HepG2 (cell line): Measurements from ENCODE around the gene ACTR3. TPM values are rescaled to one million over a fixed set of nuclear protein-coding genes. Genes with fewer than 3 reads are reported as not detected.

Source experiments
- ARID5B ChIP-seq: IDR thresholded peaks from 2 replicates; pipeline ENCODE4 v1.4.0; 2020; ENCODE audit warnings: mild to moderate bottlenecking, missing genetic modification reagents
- ELK4 ChIP-seq: sonication (generic); formaldehyde crosslinking; IDR thresholded peaks from 2 replicates; pipeline ENCODE4 v1.9.0; 2021; ENCODE audit warnings: missing genetic modification reagents, borderline replicate concordance
- GATAD2A ChIP-seq: IDR thresholded peaks from 2 replicates; pipeline ENCODE4 v1.6.1; 2016
- HIVEP1 ChIP-seq: sonication (generic); formaldehyde crosslinking; IDR thresholded peaks from 2 replicates; pipeline ENCODE4 v1.4.0; 2020; ENCODE audit warnings: mild to moderate bottlenecking, missing genetic modification reagents
- HOXA3 ChIP-seq: sonication (generic); formaldehyde crosslinking; IDR thresholded peaks from 2 replicates; pipeline ENCODE4 v1.5.0; 2020; ENCODE audit warnings: missing genetic modification reagents
- IRX3 ChIP-seq: sonication (generic); formaldehyde crosslinking; IDR thresholded peaks from 2 replicates; pipeline ENCODE4 v1.8.1; 2023; ENCODE audit warnings: mild to moderate bottlenecking, low read depth, missing genetic modification reagents, borderline replicate concordance
- KLF6 ChIP-seq: IDR thresholded peaks from 2 replicates; pipeline ENCODE4 v1.8.0; 2016; ENCODE audit warnings: missing biosample characterization, missing genetic modification reagents
- SALL1 ChIP-seq: sonication (generic); formaldehyde crosslinking; IDR thresholded peaks from 2 replicates; pipeline ENCODE4 v1.8.0; 2022; ENCODE audit warnings: mild to moderate bottlenecking, missing genetic modification reagents
- TRIM24 ChIP-seq: sonication (generic); formaldehyde crosslinking; IDR thresholded peaks from 2 replicates; pipeline ENCODE4 v1.8.0; 2022; ENCODE audit warnings: mild to moderate bottlenecking, missing genetic modification reagents
- XBP1 ChIP-seq: sonication (generic); formaldehyde crosslinking; IDR thresholded peaks from 2 replicates; pipeline ENCODE4 v1.5.0; 2020; ENCODE audit warnings: missing genetic modification reagents
- ZFY ChIP-seq: sonication (generic); formaldehyde crosslinking; IDR thresholded peaks from 2 replicates; pipeline ENCODE4 v1.4.0; 2020; ENCODE audit warnings: missing genetic modification reagents
- ZNF160 ChIP-seq: sonication (generic); formaldehyde crosslinking; IDR thresholded peaks from 2 replicates; pipeline ENCODE4 v1.8.0; 2022; ENCODE audit warnings: mild to moderate bottlenecking, inconsistent platforms, missing genetic modification reagents
- ZNF251 ChIP-seq: sonication (generic); formaldehyde crosslinking; IDR thresholded peaks from 2 replicates; pipeline ENCODE4 v1.9.0; 2021; ENCODE audit warnings: mild to moderate bottlenecking, missing genetic modification reagents
- ZNF253 ChIP-seq: sonication (generic); formaldehyde crosslinking; IDR thresholded peaks from 2 replicates; pipeline ENCODE4 v1.8.0; 2022; ENCODE audit warnings: mild to moderate bottlenecking, missing genetic modification reagents, borderline replicate concordance
- ZNF260 ChIP-seq: sonication (generic); formaldehyde crosslinking; IDR thresholded peaks from 2 replicates; pipeline ENCODE4 v1.4.0; 2020; ENCODE audit warnings: missing genetic modification reagents, low read depth, mild to moderate bottlenecking, borderline replicate concordance
- ZNF615 ChIP-seq: sonication (generic); formaldehyde crosslinking; IDR thresholded peaks from 2 replicates; pipeline ENCODE4 v1.5.0; 2020; ENCODE audit warnings: mild to moderate bottlenecking, missing genetic modification reagents, borderline replicate concordance
- ZNF772 ChIP-seq: sonication (generic); formaldehyde crosslinking; IDR thresholded peaks from 2 replicates; pipeline ENCODE4 v1.5.0; 2020; ENCODE audit warnings: mild to moderate bottlenecking, missing genetic modification reagents
- ZUFSP ChIP-seq: sonication (generic); formaldehyde crosslinking; IDR thresholded peaks from 2 replicates; pipeline ENCODE4 v1.9.0; 2021; ENCODE audit warnings: missing genetic modification reagents, mild to moderate bottlenecking, borderline replicate concordance
- polyA plus RNA-seq, 8 experiments: library from polyadenylated mRNA; depleted of rRNA in 3 of 8; stranded (reverse) in 7 of 8; unstranded in 1 of 8; fragments of >200 nt; fragmentation: Illumina TruSeq in 4 of 8; extraction: Trizol in 4 of 8; gene quantifications; 2 replicates each; pipeline versions ENCODE4 v1.2.1 to v1.2.3, GENCODE V29; 2011 to 2016; ENCODE audit warnings: low read depth in 4 of 8, missing spikeins in 1 of 8, mixed read lengths in 1 of 8; ENCODE audit not compliant: insufficient read depth in 1 of 8
- total RNA-seq, 5 experiments: library from RNA; depleted of rRNA; stranded (reverse); fragments of >200 nt; fragmentation: Illumina TruSeq; extraction: Trizol; gene quantifications; 2 replicates each; pipeline ENCODE4 v1.2.3, GENCODE V29; 2016; ENCODE audit warnings: low read depth in 1 of 5
- TF ChIP-seq, protein P1 (sequence below): sonication (generic); formaldehyde crosslinking; IDR thresholded peaks from 2 replicates; pipeline ENCODE4 v1.4.0; 2020; ENCODE audit warnings: missing genetic modification reagents
- TF ChIP-seq, protein P2 (sequence below): sonication (generic); formaldehyde crosslinking; IDR thresholded peaks from 2 replicates; pipeline ENCODE4 v1.8.0; 2023; ENCODE audit warnings: mild to moderate bottlenecking, missing genetic modification reagents
- TF ChIP-seq, protein P3 (sequence below): sonication (generic); formaldehyde crosslinking; IDR thresholded peaks from 2 replicates; pipeline ENCODE4 v1.5.0; 2020; ENCODE audit warnings: missing genetic modification reagents

The ACTR3 gene
- total and polyA plus RNA-seq, 2 of the 13 experiments (the other 11 are each of a cell fraction or from before 2014, with no cell fraction given): 123 to 225 TPM

DNA sequence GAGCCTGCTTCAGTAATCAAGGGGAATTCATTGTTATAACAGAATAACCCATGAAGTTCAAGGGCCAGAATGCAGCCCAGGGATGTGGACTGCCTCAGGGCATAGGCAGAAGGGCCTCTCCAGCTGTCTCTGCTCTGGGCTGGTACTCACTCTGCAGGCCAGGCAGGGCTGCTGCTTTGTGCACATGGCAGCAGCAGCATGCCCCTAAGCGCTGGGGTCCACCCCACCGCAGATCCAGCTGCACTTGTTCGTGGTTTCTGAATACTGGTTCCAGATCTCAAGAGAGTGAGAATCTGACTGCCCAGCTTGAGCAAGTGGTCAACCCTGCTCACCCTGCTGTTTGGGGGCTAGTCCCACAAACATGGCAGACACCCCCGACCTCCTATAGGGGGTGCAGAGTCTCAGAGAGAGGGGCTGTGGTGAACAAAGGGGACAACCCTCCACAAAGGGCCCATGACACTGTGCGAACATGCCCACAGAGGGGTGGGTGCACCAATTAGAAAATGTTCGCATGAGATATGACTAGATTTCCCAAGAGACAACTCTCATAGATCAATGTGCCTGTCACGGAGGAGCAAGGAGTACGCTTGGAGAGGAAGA is 87.3 kb downstream of the ACTR3 start (continued):
- TF ChIP-seq ARID5B (CRISPR knock-in tag) (no peak), KLF6 (CRISPR knock-in tag) (no peak; the same call in 1 of the 2 replicates), ZNF253 (CRISPR knock-in tag) (no peak), ZNF160 (no peak), IRX3 (CRISPR knock-in tag) (no peak), ZFY (CRISPR knock-in tag) (peak; percentile 21; the same call in 1 of the 2 replicates), ZNF260 (CRISPR knock-in tag) (no peak), XBP1 (CRISPR knock-in tag) (no peak), ZNF772 (CRISPR knock-in tag) (no peak; the same call in 1 of the 2 replicates), HOXA3 (CRISPR knock-in tag) (no peak), ZNF615 (CRISPR knock-in tag) (no peak), TRIM24 (no peak), SALL1 (CRISPR knock-in tag) (peak; percentile 70; the same call in 1 of the 2 replicates), HIVEP1 (CRISPR knock-in tag) (no peak), ELK4 (CRISPR knock-in tag) (no peak), ZUFSP (no peak), ZNF251 (CRISPR knock-in tag) (no peak), GATAD2A (no peak)
- TF ChIP-seq, protein P1, sequence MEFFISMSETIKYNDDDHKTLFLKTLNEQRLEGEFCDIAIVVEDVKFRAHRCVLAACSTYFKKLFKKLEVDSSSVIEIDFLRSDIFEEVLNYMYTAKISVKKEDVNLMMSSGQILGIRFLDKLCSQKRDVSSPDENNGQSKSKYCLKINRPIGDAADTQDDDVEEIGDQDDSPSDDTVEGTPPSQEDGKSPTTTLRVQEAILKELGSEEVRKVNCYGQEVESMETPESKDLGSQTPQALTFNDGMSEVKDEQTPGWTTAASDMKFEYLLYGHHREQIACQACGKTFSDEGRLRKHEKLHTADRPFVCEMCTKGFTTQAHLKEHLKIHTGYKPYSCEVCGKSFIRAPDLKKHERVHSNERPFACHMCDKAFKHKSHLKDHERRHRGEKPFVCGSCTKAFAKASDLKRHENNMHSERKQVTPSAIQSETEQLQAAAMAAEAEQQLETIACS: no peak
- TF ChIP-seq, protein P2, sequence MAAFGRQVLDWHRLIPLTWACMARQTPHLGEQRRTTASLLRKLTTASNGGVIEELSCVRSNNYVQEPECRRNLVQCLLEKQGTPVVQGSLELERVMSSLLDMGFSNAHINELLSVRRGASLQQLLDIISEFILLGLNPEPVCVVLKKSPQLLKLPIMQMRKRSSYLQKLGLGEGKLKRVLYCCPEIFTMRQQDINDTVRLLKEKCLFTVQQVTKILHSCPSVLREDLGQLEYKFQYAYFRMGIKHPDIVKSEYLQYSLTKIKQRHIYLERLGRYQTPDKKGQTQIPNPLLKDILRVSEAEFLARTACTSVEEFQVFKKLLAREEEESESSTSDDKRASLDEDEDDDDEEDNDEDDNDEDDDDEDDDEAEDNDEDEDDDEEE (CRISPR knock-in tag): no peak
- TF ChIP-seq, protein P3, sequence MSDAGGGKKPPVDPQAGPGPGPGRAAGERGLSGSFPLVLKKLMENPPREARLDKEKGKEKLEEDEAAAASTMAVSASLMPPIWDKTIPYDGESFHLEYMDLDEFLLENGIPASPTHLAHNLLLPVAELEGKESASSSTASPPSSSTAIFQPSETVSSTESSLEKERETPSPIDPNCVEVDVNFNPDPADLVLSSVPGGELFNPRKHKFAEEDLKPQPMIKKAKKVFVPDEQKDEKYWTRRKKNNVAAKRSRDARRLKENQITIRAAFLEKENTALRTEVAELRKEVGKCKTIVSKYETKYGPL (CRISPR knock-in tag): no peak
